Activated effector memory CD4-positive, alpha-beta T cell treated with Interleukin-2 at 50 U/mL for 16 hours (primary cell): ENCODE measurements around the gene SMIM24.
"Not testable (repeated sequence)": the region's sequence is repeated elsewhere in the genome, so short reads cannot be mapped to it uniquely, and the experiment has no call there.

Experiments
- DNase-seq: peaks from one replicate; pipeline ENCODE4 v3.0.0-alpha.2; 2020

SMIM24 gene

GRCh38 chr19:3480383-3481091 is at the start of gene SMIM24:
SMIM24 (minus strand) TSS chr19:3480525; CDS start chr19:3480463, 62 bp downstream.
- DNase-seq, result no peak

GRCh38 chr19:3529299-3529698 is 49.0 kb upstream of the SMIM24 start:
- not testable (repeated sequence) for DNase-seq

GRCh38 chr19:3528539-3529211 is 48.4 kb upstream of the SMIM24 start:
- no peak for DNase-seq

GRCh38 chr19:3528080-3528479 is 47.8 kb upstream of the SMIM24 start:
- no peak for DNase-seq

GRCh38 chr19:3527238-3527910 is 47.0 kb upstream of the SMIM24 start:
- no peak for DNase-seq

GRCh38 chr19:3526507-3527237 is 46.3 kb upstream of the SMIM24 start:
- DNase-seq, result no peak

- no peak for DNase-seq
These were observed 44.7 kb upstream of the SMIM24 start for GRCh38 chr19:3524904-3525451.

- DNase-seq, result no peak
These were observed 43.9 kb upstream of the SMIM24 start for GRCh38 chr19:3524078-3524842.

- no peak for DNase-seq
These were observed 43.2 kb upstream of the SMIM24 start for GRCh38 chr19:3523361-3524077.

GRCh38 chr19:3522421-3523360 is 42.4 kb upstream of the SMIM24 start:
- no peak for DNase-seq

GRCh38 chr19:3521104-3521445 is 40.8 kb upstream of the SMIM24 start:
- no peak for DNase-seq

GRCh38 chr19:3520166-3521103 is 40.1 kb upstream of the SMIM24 start:
- DNase-seq, result no peak

GRCh38 chr19:3519126-3519525 is 38.8 kb upstream of the SMIM24 start:
- DNase-seq, result no peak

GRCh38 chr19:3518659-3519058 is 38.3 kb upstream of the SMIM24 start:
- no peak for DNase-seq

GRCh38 chr19:3518255-3518654 is 37.9 kb upstream of the SMIM24 start:
- DNase-seq, result no peak

- no peak for DNase-seq
These were observed 37.3 kb upstream of the SMIM24 start for GRCh38 chr19:3517638-3518037.

GRCh38 chr19:3516675-3517207 is 36.4 kb upstream of the SMIM24 start:
- peak; percentile 25 for DNase-seq

GRCh38 chr19:3515891-3516422 is 35.6 kb upstream of the SMIM24 start:
- no peak for DNase-seq

- no peak for DNase-seq
These were observed 34.6 kb upstream of the SMIM24 start for GRCh38 chr19:3514930-3515329.
